GM21529 (cell line): ENCODE data around the gene BIRC6.
A peak's percentile ranks its signal among the peaks of the same experiment; 100 is the strongest.
"Not testable (repeated sequence)": the region's sequence is repeated elsewhere in the genome, so short reads cannot be mapped to it uniquely, and the experiment has no call there.

Source experiments
- ATAC-seq: cut with Tn5 transposase; IDR thresholded peaks from one replicate; pipeline ENCODE4 v1.9.1; 2021; ENCODE audit not compliant: unreplicated experiment

Gene BIRC6, protein sequence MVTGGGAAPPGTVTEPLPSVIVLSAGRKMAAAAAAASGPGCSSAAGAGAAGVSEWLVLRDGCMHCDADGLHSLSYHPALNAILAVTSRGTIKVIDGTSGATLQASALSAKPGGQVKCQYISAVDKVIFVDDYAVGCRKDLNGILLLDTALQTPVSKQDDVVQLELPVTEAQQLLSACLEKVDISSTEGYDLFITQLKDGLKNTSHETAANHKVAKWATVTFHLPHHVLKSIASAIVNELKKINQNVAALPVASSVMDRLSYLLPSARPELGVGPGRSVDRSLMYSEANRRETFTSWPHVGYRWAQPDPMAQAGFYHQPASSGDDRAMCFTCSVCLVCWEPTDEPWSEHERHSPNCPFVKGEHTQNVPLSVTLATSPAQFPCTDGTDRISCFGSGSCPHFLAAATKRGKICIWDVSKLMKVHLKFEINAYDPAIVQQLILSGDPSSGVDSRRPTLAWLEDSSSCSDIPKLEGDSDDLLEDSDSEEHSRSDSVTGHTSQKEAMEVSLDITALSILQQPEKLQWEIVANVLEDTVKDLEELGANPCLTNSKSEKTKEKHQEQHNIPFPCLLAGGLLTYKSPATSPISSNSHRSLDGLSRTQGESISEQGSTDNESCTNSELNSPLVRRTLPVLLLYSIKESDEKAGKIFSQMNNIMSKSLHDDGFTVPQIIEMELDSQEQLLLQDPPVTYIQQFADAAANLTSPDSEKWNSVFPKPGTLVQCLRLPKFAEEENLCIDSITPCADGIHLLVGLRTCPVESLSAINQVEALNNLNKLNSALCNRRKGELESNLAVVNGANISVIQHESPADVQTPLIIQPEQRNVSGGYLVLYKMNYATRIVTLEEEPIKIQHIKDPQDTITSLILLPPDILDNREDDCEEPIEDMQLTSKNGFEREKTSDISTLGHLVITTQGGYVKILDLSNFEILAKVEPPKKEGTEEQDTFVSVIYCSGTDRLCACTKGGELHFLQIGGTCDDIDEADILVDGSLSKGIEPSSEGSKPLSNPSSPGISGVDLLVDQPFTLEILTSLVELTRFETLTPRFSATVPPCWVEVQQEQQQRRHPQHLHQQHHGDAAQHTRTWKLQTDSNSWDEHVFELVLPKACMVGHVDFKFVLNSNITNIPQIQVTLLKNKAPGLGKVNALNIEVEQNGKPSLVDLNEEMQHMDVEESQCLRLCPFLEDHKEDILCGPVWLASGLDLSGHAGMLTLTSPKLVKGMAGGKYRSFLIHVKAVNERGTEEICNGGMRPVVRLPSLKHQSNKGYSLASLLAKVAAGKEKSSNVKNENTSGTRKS (N-terminal part only)

DNA sequence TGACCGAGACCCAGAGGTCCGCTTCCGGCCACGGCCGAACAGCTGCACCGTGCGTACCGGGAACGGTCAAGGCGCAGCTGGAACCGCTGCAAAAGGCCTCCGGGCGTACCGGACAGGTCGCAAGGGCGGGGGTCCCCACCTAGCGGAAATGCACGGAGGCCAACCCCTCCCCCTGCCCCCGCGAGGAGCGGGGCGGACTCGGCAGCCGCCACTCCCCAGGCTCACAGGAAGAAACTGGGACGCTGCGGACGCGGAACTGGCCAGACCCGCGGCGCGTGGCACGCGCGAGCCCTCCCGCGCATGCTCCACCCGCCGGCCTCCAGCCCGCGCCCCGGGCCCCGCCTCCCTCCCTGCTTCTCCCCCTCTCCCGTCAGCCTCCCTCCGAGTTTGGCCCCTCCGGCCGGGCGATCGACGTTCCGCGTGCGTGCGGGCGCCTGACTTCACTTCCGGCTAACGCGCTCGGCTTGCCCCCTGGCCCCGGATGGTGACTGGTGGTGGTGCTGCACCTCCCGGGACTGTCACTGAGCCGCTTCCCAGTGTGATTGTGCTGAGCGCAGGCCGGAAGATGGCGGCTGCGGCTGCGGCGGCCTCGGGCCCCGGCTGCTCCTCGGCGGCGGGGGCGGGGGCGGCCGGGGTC is at the start of gene BIRC6:
Gene BIRC6, plus strand, starts transcription at position 343 of the 637 bp plus-strand sequence. Its CDS starts 139 bp downstream, at position 482.
- ATAC-seq = peak; percentile 87

DNA sequence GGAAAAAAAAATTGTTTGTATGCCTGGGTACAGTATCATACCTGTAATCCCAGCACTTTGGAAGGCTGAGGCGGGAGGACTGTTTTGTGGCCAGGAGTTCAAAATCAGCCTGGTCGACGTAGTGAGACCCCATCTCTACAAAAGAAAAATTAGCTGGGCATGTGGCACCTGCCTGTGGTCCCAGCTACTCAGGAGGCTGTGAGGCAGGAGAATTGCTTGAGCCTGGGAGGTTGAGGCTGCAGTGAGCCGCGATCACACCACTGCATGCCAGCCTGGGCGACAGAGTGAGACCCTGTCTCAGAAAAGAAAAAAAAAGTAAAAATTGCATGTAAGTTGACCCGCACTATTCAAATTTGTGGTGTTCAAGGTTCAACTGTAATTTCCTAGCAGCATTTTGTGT is 46.2 kb upstream of the BIRC6 start:
- no peak for ATAC-seq

DNA sequence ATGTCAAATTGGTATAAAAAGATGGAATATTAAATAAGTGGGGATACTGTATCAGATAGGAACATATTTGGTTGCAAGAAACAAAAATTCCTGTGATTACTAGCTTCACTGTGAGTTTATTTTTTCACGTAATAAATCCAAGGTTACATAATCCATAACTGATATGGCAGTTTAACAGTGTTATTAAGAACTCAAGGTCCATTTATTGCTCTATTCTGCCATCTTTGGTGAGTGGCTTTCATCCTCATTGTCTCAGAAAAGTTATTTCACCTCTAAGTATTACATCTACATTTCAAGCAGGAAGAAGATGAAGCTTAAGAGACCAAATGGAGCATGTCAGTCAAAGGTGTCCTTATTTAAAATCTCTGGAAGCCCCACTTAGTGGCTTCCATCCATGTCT is 41.9 kb upstream of the BIRC6 start:
- ATAC-seq = no peak

DNA sequence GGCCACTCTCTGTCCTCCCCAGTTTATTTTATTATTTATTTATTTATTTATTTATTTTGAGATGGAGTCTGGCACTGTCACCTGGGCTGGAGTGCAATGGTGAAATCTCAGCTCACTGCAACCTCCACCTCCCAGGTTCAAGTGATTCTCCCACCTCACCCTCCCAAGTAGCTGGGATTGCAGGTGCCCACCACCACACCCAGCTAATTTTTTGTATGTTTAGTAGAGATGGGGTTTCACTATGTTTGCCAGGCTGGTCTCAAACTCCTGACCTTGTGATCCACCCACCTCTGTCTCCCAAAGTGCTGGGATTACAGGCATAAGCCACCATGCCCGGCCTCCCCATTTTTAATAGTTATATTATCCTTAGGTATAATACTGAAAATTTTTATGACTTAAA is 28.1 kb upstream of the BIRC6 start:
- not testable (repeated sequence) for ATAC-seq

DNA sequence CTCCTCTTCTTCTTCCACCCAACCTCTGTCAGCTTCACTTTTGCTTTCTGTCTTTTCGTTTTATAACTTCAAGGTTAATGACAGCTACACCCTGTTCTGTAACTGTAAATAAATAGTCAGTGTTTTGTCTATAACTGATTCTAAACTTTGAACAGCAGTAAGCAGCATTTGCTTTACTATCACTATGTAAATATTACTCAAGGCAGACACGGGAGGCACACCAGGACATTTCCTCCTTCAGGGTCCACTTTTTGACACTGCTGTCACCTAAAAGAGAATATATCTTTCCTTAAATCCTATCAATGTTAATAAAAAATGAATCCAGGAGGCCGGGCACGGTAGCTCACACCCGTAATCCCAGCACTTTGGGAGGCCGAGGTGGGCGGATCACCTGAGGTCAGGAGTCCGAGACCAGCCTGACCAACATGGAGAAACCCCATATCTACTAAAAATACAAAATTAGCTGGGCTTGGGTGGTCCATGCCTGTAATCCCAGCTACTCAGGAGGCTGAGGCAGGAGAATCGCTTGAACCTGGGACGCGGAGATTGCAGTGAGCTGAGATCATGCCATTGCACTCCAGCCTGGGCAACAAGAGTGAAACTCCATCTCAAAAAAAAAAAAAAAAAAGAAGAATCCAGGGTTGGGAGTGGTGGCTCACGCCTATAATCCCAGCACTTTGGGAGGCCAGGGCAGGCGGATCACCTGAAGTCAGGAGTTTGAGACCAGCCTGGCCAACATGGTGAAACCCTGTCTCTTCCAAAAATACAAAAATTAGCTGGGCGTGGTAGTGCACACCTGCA is 27.4 kb upstream of the BIRC6 start:
- not testable (repeated sequence) for ATAC-seq

DNA sequence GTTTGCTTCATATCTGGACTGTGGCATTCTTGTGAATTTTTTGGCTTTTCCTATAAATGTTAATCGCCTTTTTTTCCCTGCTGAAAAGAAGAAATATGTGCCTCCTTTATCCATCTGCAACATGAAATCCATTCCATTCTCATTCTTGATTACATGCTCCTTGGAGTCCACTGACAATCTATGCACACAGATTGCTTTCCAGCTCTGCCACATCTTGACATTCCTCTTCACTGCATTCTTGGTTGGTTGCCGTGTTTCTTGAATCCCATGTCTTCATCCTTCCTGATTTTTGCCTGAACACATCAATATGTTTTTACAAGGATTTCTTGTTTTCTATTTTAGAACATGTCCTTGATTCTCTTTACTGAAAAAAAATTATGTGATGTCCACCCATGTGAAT is 26.7 kb upstream of the BIRC6 start:
- ATAC-seq = no peak

DNA sequence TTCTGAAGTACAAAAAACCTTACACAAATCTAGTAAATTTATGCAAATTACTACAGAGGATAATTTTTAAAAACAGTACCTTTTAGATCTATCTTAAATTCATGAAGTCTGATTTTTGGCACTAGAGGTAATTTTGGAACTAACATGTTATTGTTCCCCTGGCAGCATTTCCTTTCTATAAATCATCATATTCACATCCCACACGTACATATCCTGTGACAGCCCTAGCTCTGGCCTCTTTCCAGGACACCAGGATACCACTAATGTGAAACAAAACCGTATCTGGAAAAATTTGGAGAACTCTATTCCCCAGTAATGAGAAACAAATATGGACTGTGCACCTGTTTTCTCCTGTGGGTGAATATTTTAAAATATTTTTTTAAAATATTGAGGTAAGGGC is 14.0 kb upstream of the BIRC6 start:
- no peak for ATAC-seq

DNA sequence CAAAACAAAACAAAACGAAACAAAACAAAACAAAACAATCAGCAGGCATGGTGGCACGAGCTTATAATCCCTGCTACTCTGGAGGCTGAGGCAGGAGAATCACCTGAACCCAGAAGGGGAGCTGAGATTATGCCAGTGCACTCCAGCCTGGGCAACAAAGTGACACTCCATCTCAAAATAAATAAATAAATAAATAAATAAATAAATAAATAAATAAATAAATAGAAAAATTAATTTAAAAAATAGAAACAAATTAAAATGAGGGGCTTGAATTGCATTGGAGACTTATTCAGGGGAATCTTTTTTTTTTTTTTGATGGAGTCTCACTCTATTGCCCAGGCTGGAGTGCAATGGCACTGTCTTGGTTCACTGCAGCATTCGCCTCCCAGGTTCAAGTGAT is 6.0 kb upstream of the BIRC6 start:
- not testable (repeated sequence) for ATAC-seq

DNA sequence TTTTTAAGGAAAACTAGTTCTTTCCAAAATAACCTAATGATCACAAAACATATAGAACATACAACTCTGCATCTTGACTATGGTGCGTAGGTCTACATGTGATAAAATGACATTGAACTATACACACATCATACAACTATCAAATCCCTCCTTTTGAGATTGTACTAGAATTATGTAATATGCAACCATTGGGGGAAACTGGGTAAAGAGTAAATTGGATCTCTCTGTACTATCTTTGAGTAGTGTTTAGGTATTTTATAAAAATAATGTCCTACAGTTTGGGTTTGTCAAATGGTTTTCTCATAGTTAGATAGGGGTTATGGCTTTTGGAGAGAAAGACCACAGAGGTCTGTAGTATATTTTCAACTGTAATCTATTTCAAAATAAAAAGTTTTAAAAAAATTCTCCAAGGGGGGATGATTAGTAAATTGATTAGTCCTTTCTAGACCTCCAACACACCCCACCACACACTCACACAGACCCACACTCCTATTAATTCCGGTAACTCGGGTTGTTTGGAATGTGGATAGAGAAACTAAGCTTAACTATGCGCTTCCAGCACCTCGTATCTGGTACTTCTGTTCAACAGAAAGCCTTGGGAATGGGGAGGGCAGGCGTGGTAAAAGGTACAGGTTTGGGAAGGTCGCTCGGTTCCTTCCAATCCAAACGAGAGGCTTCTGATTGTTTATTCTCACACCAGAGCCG is 695 bp upstream of the BIRC6 start:
- ATAC-seq = no peak

DNA sequence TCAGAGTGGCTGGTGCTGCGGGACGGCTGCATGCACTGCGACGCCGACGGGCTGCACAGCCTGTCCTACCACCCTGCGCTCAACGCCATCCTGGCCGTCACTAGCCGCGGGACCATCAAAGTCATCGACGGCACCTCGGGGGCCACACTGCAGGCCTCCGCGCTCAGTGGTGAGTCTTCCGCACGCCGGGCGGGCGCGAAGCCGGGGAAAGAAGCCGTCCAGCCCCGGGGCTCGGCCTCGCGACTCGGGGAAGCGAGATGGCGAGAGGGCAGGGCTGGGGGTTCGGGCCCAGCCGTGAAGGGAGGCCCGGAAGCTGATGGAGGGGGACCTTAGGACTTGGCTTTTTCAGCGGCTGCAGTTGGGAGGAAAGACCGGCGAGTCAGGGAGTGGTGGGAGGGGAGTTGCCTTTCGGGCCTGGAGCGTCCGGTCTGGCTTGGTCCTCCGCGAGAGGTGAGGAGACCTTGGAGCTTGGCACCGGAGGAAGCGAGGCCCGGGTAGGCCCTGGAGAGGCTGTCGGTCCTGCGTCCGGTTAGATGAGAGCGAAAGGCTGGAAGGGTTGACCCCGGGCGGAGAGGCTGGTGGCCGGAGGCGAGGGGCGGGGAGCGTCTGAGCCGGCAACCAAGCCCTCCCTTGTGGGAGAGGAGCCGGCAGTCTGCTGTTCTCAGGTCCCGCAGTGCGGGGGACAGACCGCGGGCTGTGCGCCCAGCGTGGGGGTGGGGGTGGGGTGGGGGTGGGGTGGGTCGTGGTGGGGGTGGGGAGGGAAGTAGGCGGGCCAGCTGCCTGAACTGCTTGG is 691 bp downstream of the BIRC6 start:
- peak; percentile 12 for ATAC-seq

DNA sequence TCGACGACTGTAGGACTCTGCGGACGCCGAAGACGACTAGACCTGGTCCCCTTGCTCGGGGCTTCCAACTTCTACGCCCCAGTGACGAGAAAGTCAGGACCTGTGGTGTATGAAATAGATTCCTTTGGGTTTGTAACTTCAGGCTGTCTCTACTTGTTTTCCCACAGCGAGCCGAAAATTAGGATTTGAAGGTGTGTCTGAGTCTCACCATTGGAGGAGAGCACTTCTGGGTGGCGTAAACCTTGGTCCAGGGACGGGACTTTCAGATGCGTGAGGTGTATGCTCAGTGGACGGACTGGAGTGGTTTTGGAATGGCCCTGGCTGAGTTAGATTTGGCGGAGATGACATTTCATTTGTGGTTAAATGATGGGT is 1.3 kb downstream of the BIRC6 start:
- ATAC-seq = no peak

DNA sequence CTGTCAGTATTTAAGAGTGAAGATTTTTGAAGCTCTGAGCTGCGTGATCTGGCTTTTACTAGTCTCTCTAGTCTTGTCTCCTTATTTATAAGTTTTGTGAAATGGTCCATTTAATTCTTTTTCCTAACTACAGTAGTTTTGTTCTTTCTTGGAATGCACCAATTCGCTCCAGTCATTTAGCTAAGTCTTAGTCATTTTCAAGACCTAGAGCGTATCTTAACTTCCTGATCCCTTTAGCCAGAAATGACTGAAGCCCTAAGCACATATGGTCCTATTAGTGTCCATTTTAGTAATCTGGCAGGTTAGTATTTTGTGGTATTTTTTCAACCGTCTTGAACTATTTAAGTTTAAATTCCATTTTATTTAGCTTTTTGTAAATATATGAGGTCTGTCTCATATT is 3.6 kb downstream of the BIRC6 start:
- no peak for ATAC-seq

DNA sequence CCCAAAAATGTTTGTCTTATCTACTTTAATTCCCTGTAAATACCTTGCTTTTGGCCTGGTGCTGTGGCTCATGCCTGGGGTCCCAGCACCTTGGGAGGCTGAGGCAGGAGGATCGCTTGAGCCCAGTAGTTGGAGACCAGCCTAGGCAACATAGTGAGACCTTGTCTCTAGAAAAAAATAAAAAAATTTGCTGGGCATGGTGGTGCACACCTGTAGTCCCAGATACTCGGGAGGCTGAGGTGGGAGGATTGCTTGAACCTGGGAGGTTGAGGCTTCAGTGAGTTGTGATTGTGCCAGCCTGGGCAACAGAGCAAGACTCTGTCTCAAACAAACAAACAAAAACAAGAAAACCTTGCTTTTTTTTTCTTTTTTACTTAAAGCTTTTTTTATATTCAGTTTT is 6.2 kb downstream of the BIRC6 start:
- not testable (repeated sequence) for ATAC-seq

DNA sequence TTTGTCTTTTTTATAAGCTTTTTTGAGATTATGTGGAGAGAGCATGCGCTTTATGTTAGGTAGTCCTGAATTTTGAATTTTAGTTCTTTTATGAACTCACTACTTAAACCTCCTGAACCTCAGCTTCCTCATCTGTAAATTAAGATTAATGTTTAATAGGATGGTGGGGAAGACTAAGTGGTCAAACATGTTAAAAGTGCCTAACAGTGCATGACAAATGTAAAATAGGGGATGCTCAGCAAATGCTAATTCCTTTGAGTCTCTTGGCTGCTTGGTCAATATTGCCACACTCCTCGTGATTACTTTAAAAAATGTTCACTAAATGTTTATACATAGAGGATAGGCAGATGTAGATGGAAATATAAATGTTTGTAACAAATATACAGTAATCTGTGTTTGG is 6.8 kb downstream of the BIRC6 start:
- ATAC-seq = no peak

DNA sequence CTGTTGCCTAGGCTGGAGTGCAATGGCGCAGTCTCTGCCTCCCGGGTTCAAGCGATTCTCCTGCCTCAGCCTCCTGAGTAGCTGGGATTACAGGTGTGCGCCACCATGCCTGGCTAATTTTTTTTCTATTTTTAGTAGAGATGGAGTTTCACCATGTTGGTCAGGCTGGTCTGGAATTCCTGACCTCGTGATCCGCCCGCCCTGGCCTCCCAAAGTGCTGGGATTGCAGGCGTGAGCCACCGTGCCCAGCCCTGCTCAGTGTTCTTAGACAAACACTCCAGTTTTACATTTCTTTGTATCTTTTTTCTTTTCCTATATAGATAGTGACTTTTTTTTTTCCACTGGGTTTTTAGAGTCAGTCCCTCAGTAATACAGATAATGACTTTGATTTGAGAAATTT is 7.5 kb downstream of the BIRC6 start:
- ATAC-seq = not testable (repeated sequence)

DNA sequence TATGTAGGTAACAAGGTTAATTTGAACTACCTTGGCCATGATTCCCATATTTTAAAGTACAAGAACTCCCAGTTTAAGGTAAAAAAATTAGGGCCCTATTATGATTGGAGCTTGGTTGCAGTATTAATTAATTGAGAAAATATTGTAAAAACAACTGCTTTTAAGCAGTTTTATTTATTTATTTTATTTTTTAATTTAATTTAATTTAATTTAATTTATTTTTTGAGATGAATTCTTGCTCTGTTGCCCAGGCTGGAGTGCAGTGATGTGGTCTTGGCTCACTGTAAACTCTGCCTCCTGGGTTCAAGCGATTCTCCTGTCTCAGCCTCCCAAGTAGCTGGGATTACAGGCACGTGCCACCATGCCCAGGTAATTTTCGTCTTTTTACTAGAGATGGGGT is 8.9 kb downstream of the BIRC6 start:
- not testable (repeated sequence) for ATAC-seq

DNA sequence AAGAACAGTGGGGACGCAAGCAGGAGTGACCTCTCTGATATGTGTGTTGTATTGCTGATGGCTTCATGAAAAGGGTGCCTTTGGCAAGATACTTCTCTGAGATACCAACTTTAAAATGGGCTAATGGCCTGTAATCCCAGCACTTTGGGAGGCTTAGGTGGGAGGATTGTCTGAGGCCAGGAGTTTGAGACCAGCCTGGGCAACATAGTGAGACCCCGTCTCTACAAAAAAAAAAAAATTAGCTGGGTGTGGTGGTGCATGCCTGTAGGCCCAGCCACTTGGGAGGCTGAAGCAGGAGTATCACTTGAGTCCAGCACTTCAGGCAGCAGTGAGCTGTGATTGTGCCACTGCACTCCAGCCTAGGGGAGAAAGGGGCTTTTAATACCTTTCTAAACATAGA is 9.8 kb downstream of the BIRC6 start:
- no peak for ATAC-seq

DNA sequence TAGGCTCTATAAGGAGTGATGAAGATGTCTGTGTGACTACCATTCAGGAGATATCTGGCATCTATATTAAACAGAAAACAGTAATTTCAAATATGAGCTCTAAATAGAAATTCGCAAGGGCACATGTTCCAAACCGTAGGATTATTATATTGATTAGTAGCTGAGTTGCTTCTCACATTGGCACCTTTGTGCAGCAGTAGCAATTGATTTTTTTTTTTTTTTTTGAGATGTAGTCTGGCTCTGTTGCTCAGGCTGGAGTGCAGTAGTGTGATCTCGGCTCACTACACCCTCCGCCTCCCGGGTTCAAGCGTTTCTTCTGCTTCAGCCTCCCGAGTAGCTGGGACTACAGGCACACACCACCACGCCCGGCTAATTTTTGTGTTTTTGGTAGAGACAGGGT is 12.4 kb downstream of the BIRC6 start:
- no peak for ATAC-seq

DNA sequence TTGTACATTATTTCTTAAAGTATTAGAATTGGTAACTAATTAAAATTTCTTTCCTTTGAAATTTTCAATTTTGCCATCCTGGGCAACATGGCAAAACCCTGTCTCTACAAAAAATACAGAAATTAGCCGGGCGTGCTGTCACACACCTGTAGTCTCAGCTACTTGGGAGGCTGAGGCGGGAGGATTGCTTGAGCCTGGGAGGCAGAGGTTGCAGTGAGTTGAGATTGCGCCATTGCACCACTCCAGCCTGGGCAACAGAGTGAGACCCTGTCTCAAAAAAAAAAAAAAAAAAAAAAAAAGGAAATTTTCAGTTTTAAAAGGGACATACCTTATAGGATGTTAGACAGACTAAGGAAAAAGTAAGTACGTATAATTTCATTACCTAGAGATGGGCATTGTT is 14.1 kb downstream of the BIRC6 start:
- ATAC-seq = not testable (repeated sequence)
